Stimulated activated CD8-positive, alpha-beta memory T cell treated with anti-CD3 and anti-CD28 coated beads, Interleukin-15, amount 100 ng/mL, for 1 hour (primary cell): ENCODE measurements around the gene AMBRA1.

ENCODE experiments used
- DNase-seq: peaks from one replicate; pipeline ENCODE4 v3.0.0-alpha.2; 2020; ENCODE audit warnings: low read depth

Gene AMBRA1

GRCh38 chr11:46472662-46472994, 121.2 kb downstream of the AMBRA1 start:
- DNase-seq, result no peak

GRCh38 chr11:46471943-46472661, 121.7 kb downstream of the AMBRA1 start:
- no peak for DNase-seq

- DNase-seq, result no peak
These were observed 123.9 kb downstream of the AMBRA1 start for GRCh38 chr11:46469926-46470325.

- no peak for DNase-seq
These were observed 128.1 kb downstream of the AMBRA1 start for GRCh38 chr11:46465683-46466082.

- DNase-seq, result no peak
These were observed 130.0 kb downstream of the AMBRA1 start for GRCh38 chr11:46463701-46464421.

GRCh38 chr11:46461461-46461927, 132.3 kb downstream of the AMBRA1 start:
- no peak for DNase-seq

GRCh38 chr11:46458491-46458890, 135.3 kb downstream of the AMBRA1 start:
- no peak for DNase-seq

- DNase-seq, result no peak
These were observed 136.0 kb downstream of the AMBRA1 start for GRCh38 chr11:46457659-46458424.

- no peak for DNase-seq
These were observed 136.8 kb downstream of the AMBRA1 start for GRCh38 chr11:46457021-46457420.

GRCh38 chr11:46456269-46457001, 137.4 kb downstream of the AMBRA1 start:
- no peak for DNase-seq

GRCh38 chr11:46455834-46456233, 138.0 kb downstream of the AMBRA1 start:
- DNase-seq, result no peak

GRCh38 chr11:46452918-46453517, 140.8 kb downstream of the AMBRA1 start:
- DNase-seq, result no peak

GRCh38 chr11:46451759-46452158, 142.1 kb downstream of the AMBRA1 start:
- DNase-seq, result no peak

- DNase-seq, result no peak
These were observed 142.9 kb downstream of the AMBRA1 start for GRCh38 chr11:46450846-46451477.

- no peak for DNase-seq
These were observed 146.3 kb downstream of the AMBRA1 start for GRCh38 chr11:46447544-46447943.

GRCh38 chr11:46445920-46446771, 147.7 kb downstream of the AMBRA1 start:
- no peak for DNase-seq

GRCh38 chr11:46445192-46445919, 148.5 kb downstream of the AMBRA1 start:
- DNase-seq, result no peak

- DNase-seq, result no peak
These were observed 149.5 kb downstream of the AMBRA1 start for GRCh38 chr11:46444305-46444704.

GRCh38 chr11:46438211-46438610, 155.6 kb downstream of the AMBRA1 start:
- no peak for DNase-seq
